ENCODE results near the gene GSTO2. TPM values are rescaled to one million over a fixed set of nuclear protein-coding genes. Genes with fewer than 3 reads are reported as not detected.

The GSTO2 gene
- total RNA-seq, 1 experiment from 2014 or later, result 0.13 TPM

DNA sequence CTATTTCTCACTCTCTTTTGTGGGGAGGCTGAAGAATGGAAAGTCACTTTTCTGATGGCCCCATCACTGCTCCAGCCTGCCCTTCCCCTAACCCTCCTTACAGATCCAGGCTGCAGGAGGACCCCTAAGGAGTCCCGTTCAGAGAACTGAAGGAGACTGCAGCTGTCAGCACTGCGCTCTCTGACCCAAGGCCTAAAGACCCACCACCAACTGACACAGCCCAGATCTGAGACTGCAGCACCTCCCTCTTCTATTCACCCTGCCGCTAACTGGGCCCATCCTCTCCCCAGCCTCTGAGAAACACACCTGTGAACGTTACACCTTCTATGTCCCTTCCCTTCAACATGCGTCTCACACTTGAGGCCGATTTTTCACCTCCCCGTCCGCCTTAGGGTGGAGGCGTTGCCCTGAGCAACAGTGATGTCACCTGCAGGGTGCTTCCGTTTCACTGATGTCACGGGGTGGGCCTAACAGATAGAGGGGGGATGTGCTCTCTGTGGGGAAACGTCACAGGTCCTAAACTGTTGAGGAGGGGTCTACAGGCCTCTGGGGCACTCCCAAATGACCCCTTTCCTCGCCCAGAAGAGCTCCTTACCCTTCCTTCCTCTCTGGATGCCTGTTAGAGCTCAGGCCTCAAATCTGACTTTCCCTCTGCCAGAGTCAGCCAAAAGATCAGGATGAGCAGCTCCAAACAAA lies 64.2 kb downstream of the GSTO2 start:
- Histone ChIP-seq H3K4me1 (replicated peaks) (peaks cover 53% of the 10 kb centered on the region), H3K9me3 (replicated peaks) (no peaks in the 10 kb centered on the region), H3K36me3 (peaks cover 21% of the 10 kb centered on the region), H3K27ac (no peak overlapping the region), H3K27me3 (replicated peaks) (no peaks in the 10 kb centered on the region), H3K4me3 (no peak overlapping the region)
- no peak for DNase-seq (ENCODE audit: low read depth in 1 of 2, low spot score in 2 of 2)

GRCh38 chr10:104333728-104334373 lies 64.9 kb downstream of the GSTO2 start:
- H3K4me1 ChIP-seq (replicated peaks), result peaks cover 46% of the 10 kb centered on the region
- no peak overlapping the region for H3K27ac ChIP-seq
- H3K36me3 ChIP-seq, result peaks cover 21% of the 10 kb centered on the region
- DNase-seq (ENCODE audit: low read depth in 1 of 2, low spot score in 2 of 2), result peak in 1 of 2 experiments; percentile 28
- H3K9me3 ChIP-seq (replicated peaks), result no peaks in the 10 kb centered on the region
- no peaks in the 10 kb centered on the region for H3K27me3 ChIP-seq (replicated peaks)
- no peak overlapping the region for H3K4me3 ChIP-seq

- no peak overlapping the region for H3K27ac ChIP-seq
- no peak overlapping the region for H3K4me3 ChIP-seq
Observed at GRCh38 chr10:104334561-104334960, 65.6 kb downstream of the GSTO2 start.

DNA sequence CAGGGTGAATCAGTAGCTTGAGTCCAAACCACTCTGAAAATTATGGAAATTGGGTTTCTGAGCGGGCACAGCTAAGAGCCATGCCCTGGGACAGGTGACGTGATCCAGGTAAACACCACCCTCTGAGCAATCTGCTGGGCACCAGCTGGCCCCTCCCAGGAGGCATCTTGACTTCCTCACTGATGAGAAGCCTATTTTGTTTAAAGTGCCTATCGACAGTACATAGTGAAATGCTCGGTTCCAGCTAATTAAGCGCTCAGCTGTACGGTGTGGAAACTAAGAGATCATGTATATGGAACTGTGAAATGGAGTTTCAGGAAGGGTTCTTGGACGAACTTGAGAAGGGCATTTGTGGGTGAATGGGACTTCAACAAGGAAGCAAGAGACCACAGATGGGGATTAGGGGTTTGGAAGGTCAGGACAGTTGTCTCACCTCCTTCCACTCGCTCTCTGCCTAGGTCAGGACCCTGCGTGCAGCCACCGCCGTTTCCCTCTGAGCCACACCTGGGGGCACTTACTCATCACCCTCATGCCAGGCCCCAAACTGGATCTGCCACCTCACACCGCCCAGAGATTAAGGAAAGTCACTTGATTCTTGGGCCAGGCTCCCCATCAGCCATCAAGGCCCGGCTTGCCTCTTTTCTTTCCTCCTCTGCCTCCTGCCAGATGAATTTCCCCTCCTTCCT lies 66.1 kb downstream of the GSTO2 start:
- Histone ChIP-seq H3K9me3 (replicated peaks) (no peaks in the 10 kb centered on the region), H3K27ac (no peak overlapping the region; the same call in 1 of the 2 replicates), H3K4me1 (replicated peaks) (peaks cover 45% of the 10 kb centered on the region), H3K27me3 (replicated peaks) (no peaks in the 10 kb centered on the region), H3K36me3 (peaks cover 21% of the 10 kb centered on the region), H3K4me3 (no peak overlapping the region)
- DNase-seq (ENCODE audit: low read depth in 1 of 2, low spot score in 2 of 2), result no peak

More at GRCh38 chr10:104334561-104334960, 65.6 kb downstream of the GSTO2 start:
- H3K27me3 ChIP-seq (replicated peaks), result no peaks in the 10 kb centered on the region
- no peaks in the 10 kb centered on the region for H3K9me3 ChIP-seq (replicated peaks)
- peaks cover 45% of the 10 kb centered on the region for H3K4me1 ChIP-seq (replicated peaks)
- DNase-seq (ENCODE audit: low read depth in 1 of 2, low spot score in 2 of 2), result no peak
- peaks cover 21% of the 10 kb centered on the region for H3K36me3 ChIP-seq

- H3K27ac ChIP-seq, result peak overlapping the region; percentile 97
- peak overlapping the region; percentile 87 for H3K4me3 ChIP-seq
- H3K9me3 ChIP-seq (replicated peaks), result no peaks in the 10 kb centered on the region
- peak in 1 of 2 experiments; percentile 66 for DNase-seq (ENCODE audit: low read depth in 1 of 2, low spot score in 2 of 2)
- no peaks in the 10 kb centered on the region for H3K27me3 ChIP-seq (replicated peaks)
- H3K36me3 ChIP-seq, result peaks cover 21% of the 10 kb centered on the region
- H3K4me1 ChIP-seq (replicated peaks), result peaks cover 29% of the 10 kb centered on the region
Observed at GRCh38 chr10:104336821-104337467, 68.0 kb downstream of the GSTO2 start.

DNA sequence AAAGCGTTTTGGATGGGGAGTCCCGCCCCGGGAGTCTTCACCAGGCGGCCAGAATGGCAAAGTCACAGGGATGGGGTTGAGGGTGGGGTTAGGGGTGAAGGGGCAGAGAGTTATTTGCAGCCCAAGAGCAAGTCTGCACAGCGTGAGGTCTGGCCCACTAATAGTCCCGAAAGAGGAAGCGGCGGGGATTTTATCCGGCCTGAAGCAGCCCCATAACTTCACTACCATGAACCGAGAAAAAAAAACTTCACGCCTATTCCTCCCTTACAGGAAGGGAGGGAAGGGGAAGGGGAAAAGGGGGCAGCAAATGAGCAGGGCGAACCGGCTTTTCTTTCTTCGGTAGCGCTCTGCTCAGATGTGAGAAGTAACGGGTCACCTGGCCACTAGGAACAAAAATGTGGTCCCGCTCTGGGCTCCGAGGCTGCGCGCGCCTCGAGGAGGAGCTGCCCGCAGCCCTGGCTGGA lies 68.6 kb downstream of the GSTO2 start:
- Histone ChIP-seq H3K9me3 (replicated peaks) (no peaks in the 10 kb centered on the region), H3K27me3 (replicated peaks) (no peaks in the 10 kb centered on the region), H3K27ac (peak overlapping the region; percentile 97), H3K4me3 (peak overlapping the region; percentile 87), H3K36me3 (peaks cover 21% of the 10 kb centered on the region), H3K4me1 (replicated peaks) (peaks cover 23% of the 10 kb centered on the region)
- DNase-seq (ENCODE audit: low read depth in 1 of 2, low spot score in 2 of 2), result no peak

DNA sequence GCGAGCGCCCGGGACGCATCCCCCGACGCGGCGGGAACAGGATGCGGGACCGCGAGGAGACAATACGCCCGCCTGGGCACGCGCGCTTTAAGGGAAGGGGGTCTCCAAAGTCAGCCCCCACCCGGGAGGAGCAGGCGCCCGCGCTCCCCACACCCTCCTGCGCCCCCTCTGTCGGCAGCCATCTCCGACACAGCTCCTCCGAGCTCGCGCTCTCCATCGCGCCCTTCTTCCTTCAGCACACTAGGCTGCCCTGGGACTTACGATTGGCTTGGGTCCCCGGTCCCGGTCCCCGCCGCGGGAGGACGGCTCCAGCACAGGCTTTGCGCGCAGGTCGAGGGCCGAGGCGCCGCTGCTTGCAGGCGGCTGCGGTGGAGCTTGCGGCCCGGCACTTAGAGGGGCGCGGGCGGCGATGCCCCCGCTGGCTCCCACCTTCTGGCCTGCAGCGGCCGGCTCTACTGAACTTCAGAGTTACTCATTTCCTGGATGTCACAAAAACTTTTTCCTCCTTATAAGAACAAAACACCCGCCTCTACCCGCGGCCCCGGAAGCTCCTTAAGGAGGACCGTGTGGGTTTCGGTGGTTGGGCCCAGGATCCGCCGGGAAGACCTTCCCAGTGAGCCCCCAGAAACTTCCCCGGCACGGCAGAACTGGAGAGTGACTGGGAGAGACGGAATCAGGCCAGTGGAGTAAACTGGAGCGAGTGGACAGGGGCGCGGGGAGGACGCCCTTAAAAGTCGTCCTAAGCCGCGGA lies 69.2 kb downstream of the GSTO2 start, which contains the start of gene ITPRIP:
Gene ITPRIP (minus strand): TSS at position 481 of the 751 bp plus-strand sequence. CDS start 22,414 bp downstream, outside the sequence.
- Histone ChIP-seq H3K4me1 (replicated peaks) (peaks cover 17% of the 10 kb centered on the region), H3K9me3 (replicated peaks) (no peaks in the 10 kb centered on the region)
- DNase-seq (ENCODE audit: low read depth in 1 of 2, low spot score in 2 of 2), result peak; percentile 79 to 93

DNA sequence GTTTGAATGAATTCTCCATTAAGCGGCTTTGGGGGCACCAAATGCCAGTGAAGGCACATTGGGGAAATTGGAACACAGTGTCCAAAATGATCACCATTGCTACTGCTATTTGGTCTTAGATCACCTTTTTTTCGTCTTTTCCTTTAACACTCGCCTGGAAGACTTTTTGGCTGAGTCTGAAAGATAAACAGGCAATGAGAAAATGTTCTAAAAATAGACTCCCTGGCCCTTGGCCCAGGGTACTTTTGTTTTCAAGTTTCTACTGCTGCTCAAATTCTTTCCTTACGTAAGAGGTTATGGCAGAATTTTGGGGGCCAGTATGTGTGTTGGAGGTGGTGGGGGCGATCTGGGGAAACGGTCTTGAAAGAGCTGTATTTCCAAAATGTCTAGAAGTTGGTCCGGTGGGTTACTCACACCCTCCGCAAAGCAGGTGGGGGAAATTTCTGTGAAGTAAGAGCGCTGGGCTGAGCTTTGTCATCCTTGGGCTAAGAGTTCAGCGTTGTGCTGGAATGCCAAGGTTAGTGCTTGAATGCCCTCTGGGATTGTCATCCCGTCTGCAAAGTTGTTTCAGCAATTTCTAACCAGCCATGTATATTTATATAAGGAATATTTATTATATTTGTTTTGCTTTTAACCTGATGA lies 70.6 kb downstream of the GSTO2 start:
- Histone ChIP-seq H3K9me3 (replicated peaks) (no peaks in the 10 kb centered on the region), H3K36me3 (peaks cover 12% of the 10 kb centered on the region), H3K27me3 (replicated peaks) (no peaks in the 10 kb centered on the region), H3K27ac (peak overlapping the region; percentile 97), H3K4me1 (replicated peaks) (peaks cover 17% of the 10 kb centered on the region), H3K4me3 (peak overlapping the region; percentile 87)
- peak; percentile 52 to 70 for DNase-seq (ENCODE audit: low read depth in 1 of 2, low spot score in 2 of 2)

More for the DNA sequence above, 69.2 kb downstream of the GSTO2 start, which contains the start of gene ITPRIP:
- H3K27ac ChIP-seq, result peak within 1 kb of the TSS; percentile 97
- no peaks in the 10 kb centered on the region for H3K27me3 ChIP-seq (replicated peaks)
- peaks cover 20% of the 10 kb centered on the region for H3K36me3 ChIP-seq
- H3K4me3 ChIP-seq, result peak within 1 kb of the TSS; percentile 87

- no peak for DNase-seq (ENCODE audit: low read depth in 1 of 2, low spot score in 2 of 2)
- peaks cover 6% of the 10 kb centered on the region for H3K36me3 ChIP-seq
- peak overlapping the region; percentile 97 for H3K27ac ChIP-seq
- H3K4me3 ChIP-seq, result peak overlapping the region; percentile 87; the same call in 1 of the 2 replicates
- no peaks in the 10 kb centered on the region for H3K9me3 ChIP-seq (replicated peaks)
- peaks cover 17% of the 10 kb centered on the region for H3K4me1 ChIP-seq (replicated peaks)
- H3K27me3 ChIP-seq (replicated peaks), result no peaks in the 10 kb centered on the region
Observed at GRCh38 chr10:104340111-104340526, 71.1 kb downstream of the GSTO2 start.

GRCh38 chr10:104340641-104341040 lies 71.7 kb downstream of the GSTO2 start:
- no peak for DNase-seq (ENCODE audit: low read depth in 1 of 2, low spot score in 2 of 2)
- Histone ChIP-seq H3K27ac (no peak overlapping the region), H3K27me3 (replicated peaks) (no peaks in the 10 kb centered on the region), H3K36me3 (peaks cover 5% of the 10 kb centered on the region), H3K4me3 (no peak overlapping the region), H3K4me1 (replicated peaks) (peaks cover 17% of the 10 kb centered on the region), H3K9me3 (replicated peaks) (no peaks in the 10 kb centered on the region)

- Histone ChIP-seq H3K9me3 (replicated peaks) (no peaks in the 10 kb centered on the region), H3K27me3 (replicated peaks) (no peaks in the 10 kb centered on the region), H3K4me3 (no peak overlapping the region), H3K27ac (no peak overlapping the region), H3K36me3 (peaks cover 2% of the 10 kb centered on the region), H3K4me1 (replicated peaks) (peaks cover 14% of the 10 kb centered on the region)
- no peak for DNase-seq (ENCODE audit: low read depth in 1 of 2, low spot score in 2 of 2)
Observed at GRCh38 chr10:104342941-104343411, 74.0 kb downstream of the GSTO2 start.

DNA sequence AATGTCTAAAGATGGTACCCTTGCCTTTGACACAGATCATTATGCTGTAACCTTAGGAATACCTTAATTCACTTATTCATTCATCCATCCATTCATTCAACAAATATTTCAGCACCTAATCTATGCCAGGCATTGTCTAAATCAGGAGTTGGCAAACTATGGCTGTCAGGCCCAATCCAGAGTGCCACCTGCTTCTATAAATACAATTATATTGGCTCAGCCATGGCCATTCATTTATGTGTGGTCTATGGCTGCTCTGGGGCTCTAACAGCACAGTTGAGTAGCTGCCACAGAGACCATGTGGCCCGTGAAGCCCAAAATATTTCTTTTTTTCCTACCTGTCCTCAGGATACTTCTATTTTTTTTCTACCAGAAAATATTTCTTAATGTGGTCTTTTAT lies 75.2 kb downstream of the GSTO2 start:
- H3K4me3 ChIP-seq, result no peak overlapping the region
- peaks cover 11% of the 10 kb centered on the region for H3K4me1 ChIP-seq (replicated peaks)
- no peaks in the 10 kb centered on the region for H3K27me3 ChIP-seq (replicated peaks)
- no peaks in the 10 kb centered on the region for H3K36me3 ChIP-seq
- no peaks in the 10 kb centered on the region for H3K9me3 ChIP-seq (replicated peaks)
- no peak for DNase-seq (ENCODE audit: low read depth in 1 of 2, low spot score in 2 of 2)
- no peak overlapping the region for H3K27ac ChIP-seq

All from SJSA1 (cell line).